SU-DHL-6 (cell line): ENCODE data around the gene ANAPC2.

Experiments used
- CTCF ChIP-seq: fragments of 200-600 bp; sonication (generic); IDR thresholded peaks from one replicate; pipeline ENCODE4 v1.5.1; 2017; ENCODE audit warnings: antibody characterized with exemption, mild to moderate bottlenecking, low read length, moderate library complexity; ENCODE audit not compliant: insufficient read depth, poor library complexity, severe bottlenecking
- EZH2phosphoT487 ChIP-seq: fragments of 200-600 bp; sonication (generic), shearing (Covaris generic); conservative IDR thresholded peaks from 2 replicates; pipeline ENCODE4 v1.6.1; 2018; ENCODE audit warnings: mild to moderate bottlenecking, antibody characterized with exemption, low read length, moderate library complexity, mixed read lengths

- TF ChIP-seq CTCF (peak; percentile 84), EZH2phosphoT487 (no peak)
Measured at GRCh38 chr9:137227054-137227852, 38.9 kb upstream of the ANAPC2 start, which contains the start of gene RNF224.
